ENCODE results near the gene LYSMD1.

The LYSMD1 gene

GRCh38 chr1:151176514-151177045 is 10.9 kb upstream of the LYSMD1 start:
- TF ChIP-seq ZNF785 (tag by site-specific recombination; IDR thresholded peaks at IDR 0.05) (no peak), GLI4 (tag by site-specific recombination; IDR thresholded peaks at IDR 0.05) (no peak)
- Histone ChIP-seq H3K27ac (ENCODE audit: extremely low read depth, low read depth, low read length) (no peak overlapping the region), H3K36me3 (ENCODE audit: control insufficient read depth in 2 of 2, insufficient read depth in 1 of 2, low read length in 2 of 2) (peaks cover 47 to 84% of the 10 kb centered on the region in 2 experiments), H3K9me3 (ENCODE audit: control insufficient read depth, insufficient read depth, low read depth, low read length) (no peaks in the 10 kb centered on the region), H3K4me1 (ENCODE audit: control insufficient read depth, insufficient read depth, low read length) (no peaks in the 10 kb centered on the region), H3K4me3 (ENCODE audit: low read depth, low read length) (no peak overlapping the region)
- ChIA-PET CTCF (interaction anchor here (0.6 to 1.7 kb wide), 11 partner anchors 8 to 630 kb away, joined by 3 to 6 read pairs (median 4); partner anchors contain the start of gene VPS72), POLR2A (interaction anchor here (1.4 kb wide), 1 partner anchor 11 kb away, joined by 5 read pairs; the partner anchor contains the start of gene LYSMD1)

- Histone ChIP-seq H3K4me3 (ENCODE audit: low read depth, low read length) (no peak within 1 kb of the TSS), H3K36me3 (ENCODE audit: control insufficient read depth in 2 of 2, insufficient read depth in 1 of 2, low read length in 2 of 2) (peaks cover 43 to 84% of the 10 kb centered on the region in 2 experiments), H3K4me1 (ENCODE audit: control insufficient read depth, insufficient read depth, low read length) (no peaks in the 10 kb centered on the region), H3K27ac (ENCODE audit: extremely low read depth, low read depth, low read length) (no peak within 1 kb of the TSS), H3K9me3 (ENCODE audit: control insufficient read depth, insufficient read depth, low read depth, low read length) (no peaks in the 10 kb centered on the region)
- ChIA-PET CTCF (interaction anchor here (0.6 to 1.7 kb wide), 14 partner anchors 8 to 631 kb away, joined by 3 to 7 read pairs (median 4); partner anchors contain the start of gene VPS72), POLR2A (interaction anchor here (1.4 kb wide), 1 partner anchor 11 kb away, joined by 5 read pairs; the partner anchor contains the start of gene LYSMD1)
- TF ChIP-seq ZNF248 (tag by site-specific recombination; IDR thresholded peaks at IDR 0.05) (no peak), ZSCAN16 (tag by site-specific recombination; IDR thresholded peaks at IDR 0.05) (no peak), ZNF555 (tag by site-specific recombination; conservative IDR thresholded peaks at IDR 0.05) (no peak), ELK4 (IDR thresholded peaks at IDR 0.05; ENCODE audit: borderline replicate concordance, low read depth, low read length) (no peak), ZNF398 (tag by site-specific recombination; IDR thresholded peaks at IDR 0.05) (peak; percentile 75), GLIS2 (tag by site-specific recombination; IDR thresholded peaks at IDR 0.05) (peak; percentile 43; the same call in 1 of the 2 replicates), PATZ1 (tag by site-specific recombination; IDR thresholded peaks at IDR 0.05) (peak; percentile 41; the same call in 1 of the 2 replicates), KLF1 (tag by site-specific recombination; IDR thresholded peaks at IDR 0.05) (0 out of 2 replicates have a peak, but pooled peaks have one; percentile 19), CTCF (tag by site-specific recombination; IDR thresholded peaks at IDR 0.05) (peak; percentile 39; the same call in 1 of the 2 replicates)
Measured at GRCh38 chr1:151175863-151176262, 10.2 kb upstream of the LYSMD1 start, which contains the start of gene TMOD4. TMOD4 (minus strand) TSS chr1:151175981; CDS start chr1:151174875, 1,106 bp downstream.

GRCh38 chr1:151175041-151175741 is 9.5 kb upstream of the LYSMD1 start:
- Histone ChIP-seq H3K27ac (ENCODE audit: extremely low read depth, low read depth, low read length) (no peak overlapping the region), H3K36me3 (ENCODE audit: control insufficient read depth in 2 of 2, insufficient read depth in 1 of 2, low read length in 2 of 2) (peaks cover 38 to 84% of the 10 kb centered on the region in 2 experiments), H3K4me1 (ENCODE audit: control insufficient read depth, insufficient read depth, low read length) (no peaks in the 10 kb centered on the region), H3K4me3 (ENCODE audit: low read depth, low read length) (no peak overlapping the region), H3K9me3 (ENCODE audit: control insufficient read depth, insufficient read depth, low read depth, low read length) (no peaks in the 10 kb centered on the region)
- CTCF ChIA-PET, result interaction anchor here (0.6 to 1.7 kb wide), 8 partner anchors 8 to 118 kb away, joined by 3 to 5 read pairs (median 4); no protein-coding TSS in a partner anchor
- TF ChIP-seq PRDM1 (tag by site-specific recombination; IDR thresholded peaks at IDR 0.05) (peak; percentile 64), ZBTB48 (tag by site-specific recombination; IDR thresholded peaks at IDR 0.05) (no peak)
- POLR2A ChIA-PET, result interaction anchor here (0.8 to 1.4 kb wide), 4 partner anchors 10 to 478 kb away, joined by 3 to 5 read pairs (median 4); partner anchors contain the start of genes GOLPH3L, LYSMD1 and VPS72
